ENCODE measurements around the gene MT1G.

The MT1G gene

DNA sequence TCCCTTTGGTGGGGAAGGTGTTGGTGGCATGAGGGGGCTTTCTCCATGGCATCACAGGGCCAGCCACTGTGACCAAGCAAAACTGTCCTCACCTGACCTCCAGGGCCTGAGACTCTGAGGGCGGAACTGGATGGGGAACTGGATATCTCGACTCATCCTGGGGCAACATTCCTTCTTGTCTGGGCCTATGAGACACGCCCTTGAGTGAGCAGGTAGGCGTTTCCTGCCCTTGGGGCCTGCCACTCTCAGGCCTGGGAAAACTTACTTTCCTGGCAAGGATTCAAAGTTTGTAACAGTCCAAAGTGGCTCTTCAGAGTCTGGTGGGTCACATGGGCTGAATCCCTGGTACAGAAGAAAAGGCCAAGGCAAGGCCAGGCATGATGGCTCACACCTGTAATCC, 24.0 kb upstream of the MT1G start (continued):
- no peak for TF ChIP-seq ZNF214 (tag by site-specific recombination; IDR thresholded peaks at IDR 0.05; ENCODE audit: borderline replicate concordance)
- no peak for TF ChIP-seq ZNF785 (tag by site-specific recombination; IDR thresholded peaks at IDR 0.05)
- TF ChIP-seq ZNF501 (tag by site-specific recombination; IDR thresholded peaks at IDR 0.05) = no peak
- TF ChIP-seq KLF7 (tag by site-specific recombination; IDR thresholded peaks at IDR 0.05; ENCODE audit: borderline replicate concordance) = no peak
- no peak for TF ChIP-seq ZNF175 (tag by site-specific recombination; IDR thresholded peaks at IDR 0.05)
- peak; percentile 24; the same call in 1 of the 2 replicates for TF ChIP-seq PRDM10 (tag by site-specific recombination; IDR thresholded peaks at IDR 0.05)
- no peak for TF ChIP-seq ZNF174 (tag by site-specific recombination; IDR thresholded peaks at IDR 0.05)
- TF ChIP-seq ZNF660 (tag by site-specific recombination; IDR thresholded peaks at IDR 0.05) = no peak
- no peak for TF ChIP-seq ZBTB8A (tag by site-specific recombination; IDR thresholded peaks at IDR 0.05)
- TF ChIP-seq REST (tag by site-specific recombination; IDR thresholded peaks at IDR 0.05) = no peak
- no peak for TF ChIP-seq ZNF274 (IDR thresholded peaks at IDR 0.05; ENCODE audit: low read length)
- no peak for TF ChIP-seq ZNF274 (tag by site-specific recombination; IDR thresholded peaks at IDR 0.05; ENCODE audit: borderline replicate concordance)
- peak; percentile 65 for TF ChIP-seq EGR2 (tag by site-specific recombination; IDR thresholded peaks at IDR 0.05; ENCODE audit: low read depth)
- no peak for TF ChIP-seq ZNF416 (tag by site-specific recombination; IDR thresholded peaks at IDR 0.05)
- no peak for TF ChIP-seq ZXDB (tag by site-specific recombination; IDR thresholded peaks at IDR 0.05)
- no peak for TF ChIP-seq PRDM1 (tag by site-specific recombination; IDR thresholded peaks at IDR 0.05)
- TF ChIP-seq, protein P1, sequence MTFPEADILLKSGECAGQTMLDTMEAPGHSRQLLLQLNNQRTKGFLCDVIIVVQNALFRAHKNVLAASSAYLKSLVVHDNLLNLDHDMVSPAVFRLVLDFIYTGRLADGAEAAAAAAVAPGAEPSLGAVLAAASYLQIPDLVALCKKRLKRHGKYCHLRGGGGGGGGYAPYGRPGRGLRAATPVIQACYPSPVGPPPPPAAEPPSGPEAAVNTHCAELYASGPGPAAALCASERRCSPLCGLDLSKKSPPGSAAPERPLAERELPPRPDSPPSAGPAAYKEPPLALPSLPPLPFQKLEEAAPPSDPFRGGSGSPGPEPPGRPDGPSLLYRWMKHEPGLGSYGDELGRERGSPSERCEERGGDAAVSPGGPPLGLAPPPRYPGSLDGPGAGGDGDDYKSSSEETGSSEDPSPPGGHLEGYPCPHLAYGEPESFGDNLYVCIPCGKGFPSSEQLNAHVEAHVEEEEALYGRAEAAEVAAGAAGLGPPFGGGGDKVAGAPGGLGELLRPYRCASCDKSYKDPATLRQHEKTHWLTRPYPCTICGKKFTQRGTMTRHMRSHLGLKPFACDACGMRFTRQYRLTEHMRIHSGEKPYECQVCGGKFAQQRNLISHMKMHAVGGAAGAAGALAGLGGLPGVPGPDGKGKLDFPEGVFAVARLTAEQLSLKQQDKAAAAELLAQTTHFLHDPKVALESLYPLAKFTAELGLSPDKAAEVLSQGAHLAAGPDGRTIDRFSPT (tag by site-specific recombination; IDR thresholded peaks at IDR 0.05) = no peak
- no peak for TF ChIP-seq ZNF184 (tag by site-specific recombination; IDR thresholded peaks at IDR 0.05)
- peak; percentile 45; the same call in 1 of the 2 replicates for TF ChIP-seq SP7 (tag by site-specific recombination; IDR thresholded peaks at IDR 0.05)
- TF ChIP-seq ZNF121 (tag by site-specific recombination; IDR thresholded peaks at IDR 0.05) = no peak
- TF ChIP-seq ZFHX2 (tag by site-specific recombination; conservative IDR thresholded peaks at IDR 0.05) = peak; percentile 65
- TF ChIP-seq ZNF2 (tag by site-specific recombination; IDR thresholded peaks at IDR 0.05) = no peak
